Left ventricle myocardium inferior (tissue), 1 donor: Measurements from ENCODE around the gene USP12. TPM values are rescaled to one million over a fixed set of nuclear protein-coding genes. Genes with fewer than 3 reads are reported as not detected.

ENCODE experiments used
- DNase-seq: peaks from one replicate; pipeline ENCODE4 v3.0.0-alpha.2; 2020
- H3K27ac ChIP-seq: fragments of 200-600 bp; replicated peaks from 2 replicates; pipeline ENCODE4 v1.8.0; 2021
- H3K27me3 ChIP-seq: fragments of 200-600 bp; 2 replicates; pipeline ENCODE4 v1.8.0; 2021; ENCODE audit warnings: low read depth
- H3K36me3 ChIP-seq: fragments of 200-600 bp; 2 replicates; pipeline ENCODE4 v1.8.0; 2021
- H3K4me1 ChIP-seq: fragments of 200-600 bp; 2 replicates; pipeline ENCODE4 v1.8.0; 2021
- H3K4me3 ChIP-seq: fragments of 200-600 bp; 2 replicates; pipeline ENCODE4 v1.8.0; 2021; ENCODE audit warnings: mild to moderate bottlenecking, moderate library complexity
- H3K9me3 ChIP-seq: fragments of 200-600 bp; replicated peaks from 2 replicates; pipeline ENCODE4 v1.8.0; 2021
- intact Hi-C: fragments of 100-400 bp; cut with micrococcal nuclease; formaldehyde crosslinking; loops from one replicate; pipeline ENCODE4 v1.11.0; 2022
- total RNA-seq: library from RNA; stranded (reverse); fragmentation: NEBNext Ultra II Directional; extraction: Animal tissue kit (Norgen Biotek cat#: 25700); gene quantifications from one replicate; pipeline ENCODE4 v1.2.1, GENCODE V29; 2021
- TF ChIP-seq, protein P1 (sequence below): fragments of 200-600 bp; IDR thresholded peaks from 2 replicates; pipeline ENCODE4 v1.8.0; 2021; ENCODE audit warnings: antibody characterized with exemption, mild to moderate bottlenecking, borderline replicate concordance
- donor health status: DM: no; HTN: yes; CAD: no; lungs with severe emphysema.

USP12 gene
- total RNA-seq, 1 donor from 2014 or later: 16.8 TPM

- H3K4me1 ChIP-seq: no peaks in the 10 kb centered on the region
- intact Hi-C loops: no loop called here
- H3K4me3 ChIP-seq: no peak overlapping the region
- no peak overlapping the region for H3K27ac ChIP-seq
- H3K9me3 ChIP-seq: no peaks in the 10 kb centered on the region
- no peak for DNase-seq
- H3K27me3 ChIP-seq: no peaks in the 10 kb centered on the region
- TF ChIP-seq, protein P1, sequence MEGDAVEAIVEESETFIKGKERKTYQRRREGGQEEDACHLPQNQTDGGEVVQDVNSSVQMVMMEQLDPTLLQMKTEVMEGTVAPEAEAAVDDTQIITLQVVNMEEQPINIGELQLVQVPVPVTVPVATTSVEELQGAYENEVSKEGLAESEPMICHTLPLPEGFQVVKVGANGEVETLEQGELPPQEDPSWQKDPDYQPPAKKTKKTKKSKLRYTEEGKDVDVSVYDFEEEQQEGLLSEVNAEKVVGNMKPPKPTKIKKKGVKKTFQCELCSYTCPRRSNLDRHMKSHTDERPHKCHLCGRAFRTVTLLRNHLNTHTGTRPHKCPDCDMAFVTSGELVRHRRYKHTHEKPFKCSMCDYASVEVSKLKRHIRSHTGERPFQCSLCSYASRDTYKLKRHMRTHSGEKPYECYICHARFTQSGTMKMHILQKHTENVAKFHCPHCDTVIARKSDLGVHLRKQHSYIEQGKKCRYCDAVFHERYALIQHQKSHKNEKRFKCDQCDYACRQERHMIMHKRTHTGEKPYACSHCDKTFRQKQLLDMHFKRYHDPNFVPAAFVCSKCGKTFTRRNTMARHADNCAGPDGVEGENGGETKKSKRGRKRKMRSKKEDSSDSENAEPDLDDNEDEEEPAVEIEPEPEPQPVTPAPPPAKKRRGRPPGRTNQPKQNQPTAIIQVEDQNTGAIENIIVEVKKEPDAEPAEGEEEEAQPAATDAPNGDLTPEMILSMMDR: no peak
- H3K36me3 ChIP-seq: peaks cover 29% of the 10 kb centered on the region
Measured at GRCh38 chr13:27106144-27106543, 65.5 kb downstream of the USP12 start.

- intact Hi-C loops: no loop called here
- DNase-seq: no peak
- Histone ChIP-seq H3K27me3 (no peaks in the 10 kb centered on the region), H3K9me3 (no peaks in the 10 kb centered on the region), H3K4me3 (no peak overlapping the region), H3K4me1 (no peaks in the 10 kb centered on the region), H3K36me3 (peaks cover 29% of the 10 kb centered on the region), H3K27ac (no peak overlapping the region)
- TF ChIP-seq, protein P1: no peak
Measured at GRCh38 chr13:27104606-27105005, 67.0 kb downstream of the USP12 start.

GRCh38 chr13:27101847-27102246 is 69.8 kb downstream of the USP12 start:
- Histone ChIP-seq H3K27ac (no peak overlapping the region), H3K4me1 (peaks cover 2% of the 10 kb centered on the region), H3K9me3 (no peaks in the 10 kb centered on the region), H3K27me3 (no peaks in the 10 kb centered on the region), H3K36me3 (peaks cover 34% of the 10 kb centered on the region), H3K4me3 (no peak overlapping the region)
- no peak for DNase-seq
- TF ChIP-seq, protein P1: no peak
- intact Hi-C loops: no loop called here

DNA sequence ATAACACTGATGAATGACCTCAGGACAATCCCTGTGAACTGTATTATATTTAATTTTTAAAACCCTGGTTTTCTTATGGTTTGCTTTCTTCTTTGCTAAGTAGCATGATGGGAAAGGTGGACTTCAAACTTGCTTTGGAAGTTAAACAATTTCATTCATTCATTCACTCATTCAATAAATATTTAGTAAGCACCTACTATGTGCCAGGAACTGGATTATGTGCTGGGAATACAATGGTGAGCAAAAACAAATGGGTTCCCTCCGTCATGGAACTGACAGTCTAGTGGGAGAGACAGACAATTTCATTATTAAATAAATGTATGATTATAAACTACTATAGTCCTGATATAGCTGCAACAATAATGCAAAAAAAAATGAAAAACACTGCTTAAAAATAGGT is 70.3 kb downstream of the USP12 start:
- H3K9me3 ChIP-seq: no peaks in the 10 kb centered on the region
- H3K27me3 ChIP-seq: no peaks in the 10 kb centered on the region
- intact Hi-C loops: no loop called here
- DNase-seq: no peak
- TF ChIP-seq, protein P1: no peak
- peaks cover 2% of the 10 kb centered on the region for H3K4me1 ChIP-seq
- no peak overlapping the region for H3K27ac ChIP-seq
- H3K4me3 ChIP-seq: no peak overlapping the region
- peaks cover 34% of the 10 kb centered on the region for H3K36me3 ChIP-seq

GRCh38 chr13:27097691-27098090 is 73.9 kb downstream of the USP12 start:
- Histone ChIP-seq H3K9me3 (no peaks in the 10 kb centered on the region), H3K27me3 (no peaks in the 10 kb centered on the region), H3K27ac (no peak overlapping the region), H3K36me3 (peaks cover 34% of the 10 kb centered on the region), H3K4me1 (peaks cover 2% of the 10 kb centered on the region), H3K4me3 (no peak overlapping the region)
- TF ChIP-seq, protein P1: no peak
- DNase-seq: no peak
- intact Hi-C loops: no loop called here

DNA sequence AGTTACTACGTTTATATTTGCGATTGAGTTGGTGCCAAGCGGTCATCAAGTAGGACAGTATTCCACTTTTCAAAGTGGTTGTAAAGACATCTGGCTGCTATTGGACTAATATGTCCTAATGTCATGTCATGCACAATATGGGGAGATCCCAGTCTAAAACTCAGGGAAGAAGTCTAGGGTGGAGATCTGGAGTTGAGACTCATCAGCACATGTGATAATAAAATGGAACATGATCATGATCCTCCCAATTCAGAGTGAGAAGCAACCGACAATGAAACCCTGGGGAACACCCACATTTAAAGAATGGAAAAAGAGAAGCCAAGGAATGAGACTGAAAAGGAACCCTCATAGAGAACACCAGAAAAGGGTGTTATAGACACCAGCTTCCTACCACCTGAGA is 80.2 kb downstream of the USP12 start:
- TF ChIP-seq, protein P1: no peak
- H3K9me3 ChIP-seq: no peaks in the 10 kb centered on the region

More for the DNA sequence above, 80.2 kb downstream of the USP12 start:
- H3K27me3 ChIP-seq: no peaks in the 10 kb centered on the region
- peaks cover 31% of the 10 kb centered on the region for H3K36me3 ChIP-seq
- no peak overlapping the region for H3K4me3 ChIP-seq
- H3K27ac ChIP-seq: no peak overlapping the region
- intact Hi-C loops: no loop called here
- no peaks in the 10 kb centered on the region for H3K4me1 ChIP-seq
- DNase-seq: no peak
